Stimulated activated naive CD4-positive, alpha-beta T cell treated with Interleukin-2 at 50 U/mL for 16 hours (primary cell): ENCODE measurements around the gene GREM2.

ENCODE experiments used
- DNase-seq: peaks from one replicate; lab custom pipeline; 2025; lab: John Stamatoyannopoulos, UW

GREM2 gene

GRCh38 chr1:240559781-240560180, 52.2 kb downstream of the GREM2 start:
- DNase-seq, result no peak

DNA sequence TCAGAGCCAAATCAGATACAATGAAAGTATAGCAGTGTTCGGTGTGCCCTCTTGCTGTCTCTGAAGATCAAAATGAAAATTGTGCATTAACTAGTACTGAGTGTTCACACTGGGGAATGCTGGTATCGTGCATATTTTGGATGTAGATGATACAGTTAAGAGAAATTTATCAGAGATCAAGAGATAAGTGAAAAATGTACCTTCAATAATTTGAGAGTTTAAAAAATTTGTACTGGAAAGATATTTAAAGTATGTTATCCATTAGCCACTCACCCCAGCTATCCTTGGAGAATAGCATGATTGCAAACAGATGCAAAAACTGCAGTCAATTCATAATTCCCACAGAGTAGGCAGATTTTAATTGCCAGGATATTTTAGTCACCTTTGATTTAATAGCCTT, 56.4 kb downstream of the GREM2 start:
- no peak for DNase-seq

GRCh38 chr1:240553351-240553750, 58.6 kb downstream of the GREM2 start:
- no peak for DNase-seq

DNA sequence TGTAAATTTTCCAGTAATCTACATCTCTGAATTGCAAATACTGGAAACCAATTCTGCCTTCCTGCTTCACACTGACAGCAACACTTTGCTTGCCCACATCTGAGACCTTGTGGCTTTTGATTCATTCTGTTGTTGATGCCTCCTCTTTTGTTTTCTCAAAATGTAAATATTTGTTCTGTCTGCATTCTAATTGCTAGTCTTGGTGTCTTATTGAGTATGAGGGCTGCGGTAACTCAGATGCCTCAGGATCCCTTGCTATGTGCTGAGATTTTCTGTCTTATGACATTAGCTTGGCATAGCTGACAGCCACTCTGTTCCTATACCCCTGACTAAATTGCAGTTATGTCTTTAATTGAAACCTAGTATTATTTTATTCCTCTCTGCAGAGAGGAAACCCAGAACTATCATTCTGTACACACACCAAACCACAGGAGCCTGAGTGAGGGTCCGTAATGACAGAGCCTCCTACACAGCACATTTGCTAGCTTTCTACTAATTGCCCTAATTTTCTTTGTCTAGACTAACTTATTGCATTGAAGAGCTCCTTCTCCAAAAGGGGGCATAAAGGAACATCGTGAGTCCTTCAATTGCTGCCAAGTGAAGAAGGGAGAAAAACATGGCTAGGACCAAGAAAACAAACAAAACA, 72.1 kb downstream of the GREM2 start:
- DNase-seq, result no peak

DNA sequence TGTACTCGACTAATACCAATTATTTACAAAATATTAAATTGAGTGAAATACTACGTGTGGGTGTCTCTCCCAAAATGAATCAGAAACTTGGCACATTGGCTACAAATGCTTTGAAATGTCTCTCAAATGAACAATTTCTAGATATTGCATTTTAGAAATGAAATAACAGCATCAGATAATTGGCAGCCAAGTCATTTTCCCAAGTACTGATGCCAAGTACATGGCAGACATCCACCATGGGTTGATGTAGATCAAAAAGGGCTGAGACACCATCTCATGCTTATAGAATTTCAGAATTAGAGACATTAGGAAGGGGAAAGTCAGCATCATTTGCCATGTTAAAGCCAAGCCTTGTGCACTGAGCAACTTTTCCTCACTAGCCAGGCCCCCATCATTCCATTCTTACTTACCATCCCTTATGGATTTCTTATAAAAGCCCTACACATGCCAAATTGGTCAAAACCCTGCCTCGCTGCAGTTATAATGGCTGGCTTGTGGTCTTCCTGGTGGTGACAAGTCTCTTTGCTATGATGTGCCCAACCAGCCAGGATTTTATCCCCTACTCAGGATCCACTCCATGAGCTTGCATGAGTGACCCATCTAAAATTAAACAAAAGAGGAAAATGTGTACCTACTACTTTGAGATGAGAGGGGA, 73.1 kb downstream of the GREM2 start:
- DNase-seq, result no peak

DNA sequence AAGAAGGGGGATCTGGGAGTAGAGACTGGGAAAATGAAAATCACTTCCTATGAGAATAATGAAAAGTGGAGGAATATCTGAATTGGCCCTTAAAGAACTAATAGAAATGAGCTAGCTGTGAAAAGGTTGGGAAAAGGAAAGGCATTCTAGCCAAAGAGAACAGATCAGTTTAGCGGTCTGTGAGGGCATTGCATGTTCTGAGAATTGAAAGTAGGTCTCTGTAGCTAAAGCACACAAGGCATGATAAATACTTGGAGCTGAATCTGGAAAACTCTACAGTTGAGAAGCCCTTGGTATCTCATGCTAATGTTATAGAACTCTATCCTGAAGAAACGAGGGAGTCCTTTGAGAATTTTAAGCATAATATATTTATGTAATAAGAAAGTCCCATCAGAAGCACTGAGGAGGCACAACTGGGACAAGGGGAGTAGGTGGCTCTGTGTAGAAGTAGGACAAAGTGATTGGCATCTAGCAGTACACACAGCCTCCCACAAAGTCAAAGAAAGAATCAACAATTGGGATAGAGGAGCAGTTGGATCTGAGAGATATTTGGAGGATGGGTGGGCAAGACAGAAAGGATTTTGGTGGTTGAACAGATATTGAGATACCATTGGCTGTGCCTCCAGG, 78.7 kb downstream of the GREM2 start:
- DNase-seq, result no peak

DNA sequence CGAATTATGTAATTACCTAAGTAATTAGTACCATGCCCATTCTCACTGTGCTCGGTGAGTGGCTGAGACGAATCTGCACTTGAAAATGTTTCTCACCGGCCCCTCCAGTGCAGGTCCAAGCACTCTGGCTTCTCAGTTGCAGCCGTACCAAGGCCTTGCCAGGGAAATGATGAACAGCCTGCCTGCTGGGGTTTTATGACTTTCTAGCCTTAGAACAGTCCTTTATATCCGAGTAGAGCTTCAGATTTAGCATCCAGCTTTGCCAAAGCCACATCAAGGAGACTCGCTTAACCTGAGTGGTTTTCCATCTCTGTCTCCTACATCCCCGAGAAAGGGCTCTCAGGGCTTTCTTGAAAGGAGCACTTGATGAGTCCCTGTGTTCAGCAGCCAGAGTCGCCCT, 83.4 kb downstream of the GREM2 start:
- DNase-seq, result no peak

DNA sequence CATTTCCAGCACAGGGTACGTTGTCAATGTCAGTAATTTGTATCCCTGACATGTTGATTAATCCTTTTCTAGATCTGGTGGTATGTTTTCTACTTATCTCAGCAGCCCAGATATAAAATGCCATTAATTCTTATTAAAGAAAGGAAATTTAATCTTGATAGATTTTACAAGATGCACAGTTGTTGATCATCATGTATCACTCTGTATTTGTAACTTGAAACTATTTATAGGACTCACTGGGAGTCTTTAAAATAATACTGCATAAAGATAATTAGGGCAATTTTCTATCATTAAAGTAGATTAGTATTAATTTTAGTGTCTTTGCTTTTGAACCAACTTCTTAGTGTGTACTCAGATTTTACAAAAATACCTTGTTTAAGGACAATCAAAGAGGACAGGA, 84.9 kb downstream of the GREM2 start:
- DNase-seq, result no peak

GRCh38 chr1:240526312-240526711, 85.6 kb downstream of the GREM2 start:
- no peak for DNase-seq

GRCh38 chr1:240524356-240525069, 87.4 kb downstream of the GREM2 start:
- no peak for DNase-seq

DNA sequence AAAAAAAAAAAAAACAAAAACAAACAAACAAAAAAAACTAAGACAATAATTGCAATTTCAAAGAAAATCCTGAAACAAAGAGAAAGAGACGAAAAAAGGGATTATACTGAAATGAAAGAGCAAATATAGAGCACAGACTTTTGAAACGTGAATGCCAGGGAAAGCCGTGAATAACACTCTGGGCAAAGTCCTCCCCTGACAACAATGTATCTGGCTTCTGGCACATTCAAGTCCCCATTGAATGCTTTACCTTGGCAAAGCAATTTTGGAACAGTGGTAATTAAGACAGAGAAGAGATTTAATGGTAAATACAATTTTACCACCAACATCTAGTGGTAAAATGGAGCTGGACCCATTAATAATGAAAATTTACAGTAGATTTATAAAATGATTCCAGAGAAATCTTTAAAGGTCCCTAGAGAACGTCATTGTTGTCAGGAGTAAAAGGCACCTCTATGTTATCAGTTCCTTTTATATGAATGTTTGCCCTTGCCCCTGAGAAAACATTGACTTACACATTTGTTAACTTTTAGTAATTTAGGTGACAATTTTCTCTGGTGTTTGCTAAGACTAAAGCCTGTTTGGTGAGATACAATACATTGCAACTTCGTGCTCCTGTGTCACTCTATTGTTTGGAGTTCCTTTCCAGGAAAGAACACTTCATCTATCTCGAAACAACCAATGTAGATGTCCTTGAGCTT, 89.7 kb downstream of the GREM2 start:
- DNase-seq, result no peak

- DNase-seq, result no peak
These were observed 94.1 kb downstream of the GREM2 start for GRCh38 chr1:240517891-240518290.

DNA sequence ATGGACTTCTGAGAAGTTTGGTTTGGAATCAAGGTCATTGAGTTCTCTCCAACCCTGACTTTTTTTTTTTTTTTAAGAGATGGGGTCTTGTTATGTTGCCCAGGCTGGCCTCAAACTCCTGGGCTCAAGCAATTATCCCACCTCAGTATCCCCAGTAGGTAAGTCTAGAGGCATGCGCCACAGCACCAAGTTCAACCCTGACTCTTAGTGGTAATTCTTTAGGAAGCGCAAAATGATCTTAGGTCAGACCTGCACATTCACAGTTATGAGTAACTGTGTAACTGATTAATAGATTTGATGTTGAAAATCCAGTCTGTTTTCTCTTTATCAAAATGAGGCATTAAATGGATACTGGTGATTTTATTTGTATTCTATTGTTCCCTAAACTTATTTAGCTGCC, 95.9 kb downstream of the GREM2 start:
- DNase-seq, result no peak

DNA sequence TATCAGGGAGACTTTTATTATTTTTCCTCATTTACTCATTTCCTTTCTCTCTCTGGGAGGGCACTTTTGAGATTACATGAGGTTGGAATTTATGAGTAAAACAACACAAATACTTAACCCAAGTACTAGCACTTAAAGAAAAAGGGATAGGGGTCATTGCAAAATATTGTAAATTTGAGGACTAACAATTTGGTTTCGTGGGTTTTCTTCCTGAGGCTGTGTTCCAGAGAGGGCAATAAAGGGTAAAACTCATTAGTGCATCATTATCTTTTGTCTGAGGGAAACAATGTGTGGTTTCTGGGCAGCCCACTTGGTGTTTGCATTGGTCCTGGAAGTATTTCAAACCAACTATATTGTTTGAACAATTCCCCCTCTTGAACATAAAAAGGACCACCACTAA, 96.5 kb downstream of the GREM2 start:
- DNase-seq, result no peak

DNA sequence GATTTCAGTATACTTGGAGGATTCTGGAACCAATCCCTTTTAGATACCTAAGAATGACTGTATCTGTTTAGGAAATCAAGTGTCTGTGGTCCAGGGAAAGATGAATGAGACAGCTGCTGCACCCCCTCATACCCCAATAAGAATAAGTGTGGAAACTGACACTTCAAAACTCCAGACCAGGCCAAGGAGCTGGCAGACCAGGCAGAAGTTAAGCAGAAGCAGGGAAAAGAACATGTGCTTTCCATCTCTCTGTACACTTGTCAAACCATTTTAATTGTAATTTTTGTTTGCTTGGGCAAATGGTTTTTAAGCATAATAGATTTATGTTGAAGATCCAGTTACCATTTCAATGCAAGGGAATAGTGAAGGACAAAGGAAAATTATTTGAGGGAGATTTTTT, 100.2 kb downstream of the GREM2 start:
- DNase-seq, result no peak

- no peak for DNase-seq
These were observed 103.0 kb downstream of the GREM2 start for GRCh38 chr1:240508950-240509349.

DNA sequence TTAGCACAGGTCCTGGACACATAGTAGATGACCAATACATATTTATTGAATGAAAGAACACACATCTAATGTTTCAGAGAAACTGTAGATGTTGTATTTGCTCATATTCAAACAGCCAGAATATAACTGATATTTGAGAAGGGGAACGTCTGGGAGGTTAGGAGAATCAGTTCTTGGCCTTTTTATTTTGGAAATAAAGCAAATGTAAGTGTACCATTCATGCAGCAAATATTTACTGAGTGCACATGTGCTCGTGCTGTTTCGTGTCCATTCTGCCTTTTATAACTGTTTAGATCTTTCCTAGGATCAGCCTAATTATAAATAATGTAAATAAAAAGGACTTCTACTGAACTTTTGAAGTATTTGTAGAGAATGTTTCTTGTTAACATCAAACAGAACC, 103.8 kb downstream of the GREM2 start:
- no peak for DNase-seq

GRCh38 chr1:240506176-240506575, 105.8 kb downstream of the GREM2 start:
- no peak for DNase-seq

GRCh38 chr1:240503558-240503957, 108.4 kb downstream of the GREM2 start:
- DNase-seq, result no peak

GRCh38 chr1:240503036-240503435, 108.9 kb downstream of the GREM2 start:
- no peak for DNase-seq

DNA sequence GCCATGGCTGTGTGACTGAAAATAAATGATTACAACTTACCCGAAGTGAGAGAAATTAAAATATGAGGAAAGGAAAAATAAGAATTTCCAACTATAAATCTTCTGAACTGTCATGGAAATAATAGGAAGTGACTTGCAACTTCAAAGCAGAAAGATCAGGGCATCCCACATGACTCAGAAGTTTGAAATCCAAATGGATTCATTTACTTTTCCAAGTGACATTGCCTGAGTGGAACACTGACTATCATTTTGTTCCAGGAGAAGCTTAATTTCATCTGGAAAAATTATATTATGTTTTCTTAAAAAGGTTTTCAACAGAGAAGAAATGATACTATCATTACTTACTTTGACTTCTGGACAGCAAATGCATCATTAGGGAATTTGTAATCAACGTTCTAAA, 110.8 kb downstream of the GREM2 start:
- DNase-seq, result no peak

DNA sequence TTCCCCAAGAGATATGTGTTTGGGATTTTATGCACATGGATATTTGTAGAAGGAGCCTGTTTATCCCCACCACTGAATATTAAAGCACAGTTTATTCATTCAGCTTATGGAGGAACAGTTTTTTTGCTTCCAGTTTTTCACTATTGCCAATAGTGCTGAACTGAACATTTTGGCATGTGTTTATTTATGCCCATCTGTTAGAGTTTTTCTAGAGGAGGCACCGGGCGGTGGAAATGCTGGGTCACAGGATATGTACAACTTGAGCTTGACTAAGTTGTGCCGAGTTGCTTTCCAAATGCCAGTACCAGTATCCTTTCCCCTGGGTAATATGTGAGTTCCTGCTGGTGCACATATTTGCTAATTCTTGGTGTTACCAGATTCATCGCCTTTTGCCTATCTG, 111.3 kb downstream of the GREM2 start:
- no peak for DNase-seq
